Esophagus squamous epithelium (tissue), 4 donors: ENCODE data around the gene CYREN.

Experiments used
- POLR2A ChIP-seq, 4 donors: fragments of 450-650 bp; IDR thresholded peaks; one replicate each; pipeline ENCODE4 v1.6.1; 2017; ENCODE audit warnings: antibody characterized with exemption in 4 of 4, mild to moderate bottlenecking in 4 of 4, moderate library complexity in 3 of 4
- TF ChIP-seq, protein P1 (sequence below), 6 experiments: fragments of 450-650 bp in 4 of 6; fragments of 200-600 bp in 2 of 6; sonication (generic) in 2 of 6; IDR thresholded peaks; one replicate each; pipeline ENCODE4 v1.5.1; 2016 to 2019; ENCODE audit warnings: antibody characterized with exemption in 6 of 6, mild to moderate bottlenecking in 4 of 6, moderate library complexity in 4 of 6

DNA sequence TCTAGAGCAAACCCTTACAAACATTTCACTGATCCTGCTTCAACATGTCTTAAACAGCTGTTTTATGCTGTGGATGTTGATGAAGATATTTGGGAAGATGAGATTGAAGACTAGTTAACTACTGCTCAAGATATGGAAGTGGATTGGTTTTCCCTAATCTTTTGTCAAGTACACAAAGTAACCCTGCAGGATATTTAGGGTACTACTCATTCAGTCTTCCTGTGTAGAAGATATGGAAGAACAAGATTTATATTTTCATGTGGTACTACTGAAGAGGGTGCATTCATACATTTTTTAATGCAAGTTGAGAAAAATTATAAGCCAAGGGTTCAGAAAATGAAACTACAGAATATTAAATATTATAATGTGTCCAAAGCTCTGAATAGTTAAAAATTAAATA, 40.9 kb downstream of the CYREN start:
- TF ChIP-seq, protein P1, sequence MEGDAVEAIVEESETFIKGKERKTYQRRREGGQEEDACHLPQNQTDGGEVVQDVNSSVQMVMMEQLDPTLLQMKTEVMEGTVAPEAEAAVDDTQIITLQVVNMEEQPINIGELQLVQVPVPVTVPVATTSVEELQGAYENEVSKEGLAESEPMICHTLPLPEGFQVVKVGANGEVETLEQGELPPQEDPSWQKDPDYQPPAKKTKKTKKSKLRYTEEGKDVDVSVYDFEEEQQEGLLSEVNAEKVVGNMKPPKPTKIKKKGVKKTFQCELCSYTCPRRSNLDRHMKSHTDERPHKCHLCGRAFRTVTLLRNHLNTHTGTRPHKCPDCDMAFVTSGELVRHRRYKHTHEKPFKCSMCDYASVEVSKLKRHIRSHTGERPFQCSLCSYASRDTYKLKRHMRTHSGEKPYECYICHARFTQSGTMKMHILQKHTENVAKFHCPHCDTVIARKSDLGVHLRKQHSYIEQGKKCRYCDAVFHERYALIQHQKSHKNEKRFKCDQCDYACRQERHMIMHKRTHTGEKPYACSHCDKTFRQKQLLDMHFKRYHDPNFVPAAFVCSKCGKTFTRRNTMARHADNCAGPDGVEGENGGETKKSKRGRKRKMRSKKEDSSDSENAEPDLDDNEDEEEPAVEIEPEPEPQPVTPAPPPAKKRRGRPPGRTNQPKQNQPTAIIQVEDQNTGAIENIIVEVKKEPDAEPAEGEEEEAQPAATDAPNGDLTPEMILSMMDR (IDR thresholded peaks at IDR 0.05): no peak
- no peak for TF ChIP-seq POLR2A (IDR thresholded peaks at IDR 0.05)
